ENCODE results near the gene GAK. TPM values are rescaled to one million over a fixed set of nuclear protein-coding genes. Genes with fewer than 3 reads are reported as not detected.

The GAK gene
- total and polyA plus RNA-seq, 2 of the 4 experiments (the other 2 are of a cell fraction) = 45.1 to 133 TPM

- in situ Hi-C loops (cut with MboI; ENCODE audit: low sequenced_read_pairs) (no loop called here), dilution Hi-C loops (cut with HindIII; ENCODE audit: low sequenced_read_pairs, unreplicated experiment) (no loop called here), intact Hi-C loops (cut with micrococcal nuclease) (no loop called here)
- H3K79me1 ChIP-seq (ENCODE audit: low read depth in 1 of 2, low read length in 2 of 2) = peaks cover 11 to 39% of the 10 kb centered on the region in 2 experiments; a peak in 2 of 4 replicates
- no peaks in the 10 kb centered on the region for H3K9me1 ChIP-seq (ENCODE audit: insufficient read depth, low read length)
- ChIA-PET CTCF (no interaction called here), POLR2A (ENCODE audit: unreplicated experiment) (no interaction called here)
- H2BK5ac ChIP-seq (ENCODE audit: low read depth, low read length, poor library complexity, severe bottlenecking) = no peak overlapping the region
- no peak overlapping the region for H3K18ac ChIP-seq (ENCODE audit: low read depth, low read length)
- H3K4me1 ChIP-seq (ENCODE audit: control insufficient read depth, insufficient read depth, low read length) = no peaks in the 10 kb centered on the region
- no peak overlapping the region for H3K4me2 ChIP-seq (ENCODE audit: low read depth, low read length)
- no peak overlapping the region for H4K8ac ChIP-seq (ENCODE audit: low read depth in 2 of 2, low read length in 2 of 2)
- H4K5ac ChIP-seq (ENCODE audit: low read depth, low read length) = no peak overlapping the region
- no peaks in the 10 kb centered on the region for H3K9me3 ChIP-seq (ENCODE audit: control insufficient read depth, insufficient read depth, low read length)
- no peak for DNase-seq
- H2BK15ac ChIP-seq (ENCODE audit: low read depth, low read length) = no peak overlapping the region
- no peak overlapping the region for H2BK120ac ChIP-seq (ENCODE audit: low read depth, low read length)
- H3K36me3 ChIP-seq (ENCODE audit: control insufficient read depth, insufficient read depth, low read length) = peaks cover 63% of the 10 kb centered on the region
- no peak overlapping the region for H2AFZ ChIP-seq (replicated peaks; ENCODE audit: low read length, poor library complexity)
- H3K27ac ChIP-seq (ENCODE audit: insufficient read depth, low read length) = no peak overlapping the region
- H3K4ac ChIP-seq (ENCODE audit: low read depth, low read length) = no peak overlapping the region
- no peak overlapping the region for H3K4me3 ChIP-seq (ENCODE audit: insufficient read depth, low read depth, low read length)
- peaks cover 10% of the 10 kb centered on the region for H4K20me1 ChIP-seq (ENCODE audit: insufficient read depth, low read length)
- no peak overlapping the region for H3K14ac ChIP-seq (replicated peaks; ENCODE audit: low read depth, low read length)
- no peaks in the 10 kb centered on the region for H3K27me3 ChIP-seq (ENCODE audit: control insufficient read depth, insufficient read depth, low read length)
- no peak overlapping the region for H3K56ac ChIP-seq (ENCODE audit: extremely low read depth, insufficient read depth, low read length)
- WGBS, 2 experiments (ENCODE audit: extremely low coverage in 2 of 2, insufficient read length in 1 of 2) = 98% methylated on average over 8 of the region's 16 CpGs; no CpG with 5 or more reads in 1 of the 2 experiments
- ATAC-seq (ENCODE audit: low read depth) = no peak
- H3K23ac ChIP-seq (ENCODE audit: low read depth, low read length) = no peak overlapping the region
- H2AK9ac ChIP-seq (replicated peaks; ENCODE audit: low read depth, low read length, poor library complexity) = peak overlapping the region; percentile 55
- no peak overlapping the region for H2AK5ac ChIP-seq (ENCODE audit: low read depth, low read length)
- no peak overlapping the region for H3K9ac ChIP-seq (ENCODE audit: low read depth, low read length)
- no peak overlapping the region for H4K91ac ChIP-seq (ENCODE audit: insufficient read depth, low read depth, low read length)
- H2BK20ac ChIP-seq (ENCODE audit: low read depth, low read length) = no peak overlapping the region
- BruUV-seq (replicated peaks) = no TSS peak
- TF ChIP-seq BHLHE40 (IDR thresholded peaks at IDR 0.05; ENCODE audit: low read depth, low read length) (no peak), CHD1 (IDR thresholded peaks at IDR 0.05; ENCODE audit: low read depth, low read length) (no peak), FOS (IDR thresholded peaks at IDR 0.05; ENCODE audit: low read depth, low read length) (no peak), RAD21 (IDR thresholded peaks at IDR 0.05; ENCODE audit: low read length) (no peak), USF2 (IDR thresholded peaks at IDR 0.05; ENCODE audit: low read depth, low read length) (no peak), MAFK (IDR thresholded peaks at IDR 0.05; ENCODE audit: low read depth, low read length) (no peak), ELK1 (IDR thresholded peaks at IDR 0.05; ENCODE audit: borderline replicate concordance, low read depth, low read length) (no peak), CEBPB (IDR thresholded peaks at IDR 0.05; ENCODE audit: low read depth, low read length) (no peak), CTCF (conservative IDR thresholded peaks at IDR 0.05; ENCODE audit: low read depth, low read length) (no peak), RCOR1 (IDR thresholded peaks at IDR 0.05; ENCODE audit: insufficient replicate concordance, low read length) (no peak), NFE2L2 (IDR thresholded peaks at IDR 0.05; ENCODE audit: low read depth, low read length) (no peak), RFX5 (IDR thresholded peaks at IDR 0.05; ENCODE audit: low read depth, low read length) (no peak), MXI1 (IDR thresholded peaks at IDR 0.05; ENCODE audit: borderline replicate concordance, low read depth, low read length) (no peak), POLR2A (IDR thresholded peaks at IDR 0.05; ENCODE audit: low read depth, low read length) (no peak), SMC3 (IDR thresholded peaks at IDR 0.05; ENCODE audit: low read depth, low read length) (no peak), MAZ (IDR thresholded peaks at IDR 0.05; ENCODE audit: borderline replicate concordance, low read depth, low read length) (no peak)
These were observed 36.5 kb downstream of the GAK start for GRCh38 chr4:895596-895995.

All from IMR-90 (cell line).